ENCODE measurements around the gene ETV5. TPM values are rescaled to one million over a fixed set of nuclear protein-coding genes. Genes with fewer than 3 reads are reported as not detected.

ETV5 gene
- total and polyA plus RNA-seq, 10 of the 15 experiments (the other 5 are each of a cell fraction or from before 2014, with no cell fraction given): 5.0 to 18.4 (median 7.4) TPM

DNA sequence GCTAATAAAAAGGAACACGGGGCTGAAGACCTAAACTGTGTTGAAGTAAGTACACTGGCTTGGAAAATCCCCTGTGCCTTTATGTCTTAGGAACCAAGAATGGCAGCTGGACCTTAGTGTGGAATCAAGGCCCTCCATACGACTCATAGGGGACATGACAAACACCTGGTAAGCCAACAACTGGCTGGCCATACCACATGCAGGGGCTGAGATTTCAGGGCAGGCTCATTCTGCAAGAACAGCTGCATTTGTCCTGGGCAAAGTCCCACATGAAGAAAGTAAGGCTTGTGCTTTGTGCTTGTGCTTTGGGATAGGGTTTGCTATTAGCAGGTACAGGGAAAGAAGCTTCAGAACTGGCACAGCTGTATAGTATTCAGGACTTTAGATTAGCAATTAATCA is 18.0 kb downstream of the ETV5 start (continued):
- TF ChIP-seq PAX5 (IDR thresholded peaks at IDR 0.05; ENCODE audit: borderline replicate concordance, low read depth, low read length) (no peak), ZZZ3 (IDR thresholded peaks at IDR 0.05; ENCODE audit: control insufficient read depth, insufficient read length, low read depth) (no peak), JUNB (IDR thresholded peaks at IDR 0.05) (no peak), ESRRA (IDR thresholded peaks at IDR 0.05; ENCODE audit: low read length) (no peak), JUND (IDR thresholded peaks at IDR 0.05; ENCODE audit: low read depth, low read length) (no peak), KLF5 (IDR thresholded peaks at IDR 0.05; ENCODE audit: partially characterized antibody) (no peak), MYC (IDR thresholded peaks at IDR 0.05; ENCODE audit: insufficient read depth, insufficient read length, insufficient replicate concordance, low read length, severe bottlenecking) (no peak), MTA3 (IDR thresholded peaks at IDR 0.05; ENCODE audit: borderline replicate concordance, low read length) (no peak), TCF7 (IDR thresholded peaks at IDR 0.05; ENCODE audit: borderline replicate concordance) (no peak)
- TF ChIP-seq, protein P1, sequence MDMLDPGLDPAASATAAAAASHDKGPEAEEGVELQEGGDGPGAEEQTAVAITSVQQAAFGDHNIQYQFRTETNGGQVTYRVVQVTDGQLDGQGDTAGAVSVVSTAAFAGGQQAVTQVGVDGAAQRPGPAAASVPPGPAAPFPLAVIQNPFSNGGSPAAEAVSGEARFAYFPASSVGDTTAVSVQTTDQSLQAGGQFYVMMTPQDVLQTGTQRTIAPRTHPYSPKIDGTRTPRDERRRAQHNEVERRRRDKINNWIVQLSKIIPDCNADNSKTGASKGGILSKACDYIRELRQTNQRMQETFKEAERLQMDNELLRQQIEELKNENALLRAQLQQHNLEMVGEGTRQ (IDR thresholded peaks at IDR 0.05; ENCODE audit: borderline replicate concordance, low read depth, low read length): no peak

DNA sequence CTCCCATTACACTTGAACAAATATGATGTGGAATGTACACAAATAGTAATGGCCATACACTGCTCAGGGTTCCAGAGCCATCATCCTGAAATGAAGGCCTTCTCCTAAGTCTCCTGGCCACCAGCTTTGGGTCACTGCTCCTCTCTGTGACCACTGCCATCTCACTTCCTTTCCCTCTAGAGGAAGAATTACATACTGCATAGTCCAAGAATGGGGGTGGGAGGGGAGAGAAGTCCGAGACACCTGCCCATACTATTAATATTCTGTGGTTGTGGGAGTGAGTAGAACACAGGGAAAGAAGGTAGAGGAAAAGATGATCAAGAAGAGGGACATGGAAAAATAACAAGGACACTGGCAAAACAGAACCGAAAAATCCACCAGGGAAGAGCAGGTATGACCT is 20.6 kb downstream of the ETV5 start:
- no peaks in the 10 kb centered on the region for H3K9me3 ChIP-seq (replicated peaks; ENCODE audit: control insufficient read depth, insufficient read depth, low read length)
- no peak for DNase-seq (ENCODE audit: low read depth, low spot score)
- no peaks in the 10 kb centered on the region; a peak in 1 of 4 replicates for H3K27me3 ChIP-seq (replicated peaks in 1 of 2; ENCODE audit: control insufficient read depth in 2 of 2, insufficient read depth in 2 of 2, low read length in 1 of 2)
- in situ Hi-C loops (cut with MboI): no loop called here
- H3K36me3 ChIP-seq (ENCODE audit: control insufficient read depth in 2 of 2, insufficient read depth in 2 of 2, low read length in 1 of 2): no peaks in the 10 kb centered on the region
- no peak overlapping the region for H2AFZ ChIP-seq (ENCODE audit: control insufficient read depth, low read depth, low read length)
- no TSS peak for BruUV-seq (replicated peaks)
- H3K27ac ChIP-seq (ENCODE audit: control insufficient read depth, insufficient read depth): no peak overlapping the region
- SMC1A ChIA-PET (ENCODE audit: uncharacterized antibody, unreplicated experiment): interaction anchor here (0.6 to 3.8 kb wide), 4 partner anchors 9 to 39 kb away, joined by 3 to 12 read pairs (median 4); no protein-coding TSS in a partner anchor
- H3K9ac ChIP-seq (ENCODE audit: control insufficient read depth, insufficient read depth, low read length): no peak overlapping the region
- H4K20me1 ChIP-seq (ENCODE audit: control insufficient read depth, insufficient read depth): peaks cover 2% of the 10 kb centered on the region; the same call in 1 of the 2 replicates
- TF ChIP-seq PBX3 (IDR thresholded peaks at IDR 0.05; ENCODE audit: insufficient replicate concordance, low read depth, low read length): no peak
- RAD21 ChIA-PET (ENCODE audit: unreplicated experiment): no interaction called here
- H3K79me2 ChIP-seq (ENCODE audit: control insufficient read depth, insufficient read depth, low read length): no peaks in the 10 kb centered on the region
- CTCF ChIA-PET: interaction anchor here (0.6 to 1.6 kb wide), 4 partner anchors 13 to 452 kb away, joined by 3 to 4 read pairs (median 3); no protein-coding TSS in a partner anchor
- POLR2A ChIA-PET: interaction anchor here (0.6 to 1.2 kb wide), 2 partner anchors 14 to 76 kb away, joined by 4 read pairs; no protein-coding TSS in a partner anchor
- FAIRE-seq: no peak
- H3K4me3 ChIP-seq: no peak overlapping the region
- no peak for ATAC-seq
- H3K4me1 ChIP-seq (ENCODE audit: control insufficient read depth, insufficient read depth, low read length): no peaks in the 10 kb centered on the region
- no peak overlapping the region for H3K4me2 ChIP-seq (ENCODE audit: control insufficient read depth, insufficient read depth)
- intact Hi-C loops (cut with micrococcal nuclease; ENCODE audit: unreplicated experiment): no loop called here
- 40% methylated on average over 2 of the region's 2 CpGs for WGBS (ENCODE audit: insufficient coverage, insufficient replicate concordance, low lambda C conversion rate, missing lambda C conversion rate)

Measured in GM12878 (cell line).